SW 1271 (cell line): Measurements from ENCODE around the gene FAM20C.

Source experiments
- DNase-seq, 2 experiments: peaks; one replicate each; lab custom pipeline; 2025; lab: John Stamatoyannopoulos, UW

FAM20C gene

DNA sequence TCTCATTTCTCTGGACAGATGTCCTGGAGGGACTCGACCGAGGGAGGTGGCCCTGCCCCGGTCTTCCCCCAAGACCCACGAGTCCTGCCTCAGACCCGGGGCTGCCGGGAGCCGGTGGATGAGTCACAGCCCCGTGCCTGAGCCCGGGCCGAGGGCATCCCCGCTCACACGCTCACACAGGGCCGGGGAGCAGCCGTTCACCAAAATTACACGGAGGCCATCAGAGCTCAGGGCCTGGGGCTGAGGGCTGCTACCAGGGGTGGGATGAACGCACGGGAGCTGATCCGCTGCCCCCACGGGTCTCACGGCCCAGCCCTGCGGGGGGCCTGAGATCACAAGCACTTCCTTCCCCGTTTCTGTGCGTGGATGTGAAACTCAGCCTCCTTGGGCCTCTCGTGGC lies 17.5 kb downstream of the FAM20C start:
- no peak for DNase-seq

DNA sequence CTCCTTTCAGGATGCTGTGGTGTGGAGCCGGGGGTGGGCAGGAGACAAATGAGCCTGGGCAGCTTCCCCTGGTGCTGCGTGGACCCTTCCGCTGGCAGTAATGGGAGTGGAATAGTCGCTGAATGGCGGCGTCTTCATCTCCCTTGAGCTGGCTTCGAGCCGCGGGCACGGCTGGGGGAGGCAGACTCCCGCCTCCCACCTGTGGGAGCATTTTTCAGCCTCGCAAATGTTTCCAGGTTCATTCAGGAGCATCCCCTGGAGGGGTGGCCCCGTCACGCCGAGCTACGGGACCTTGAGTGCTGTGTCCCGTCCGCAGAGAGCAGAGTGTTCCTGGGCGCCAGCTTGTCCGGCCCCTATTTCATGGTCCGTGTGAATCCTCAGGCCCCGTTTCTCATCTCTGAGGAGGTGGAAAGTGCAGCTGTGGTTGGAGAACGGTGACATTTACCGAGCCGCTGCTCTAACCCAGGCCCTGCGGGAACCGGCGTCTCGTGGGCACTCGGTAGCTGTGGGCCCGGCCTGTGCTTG lies 18.1 kb downstream of the FAM20C start:
- DNase-seq = no peak

DNA sequence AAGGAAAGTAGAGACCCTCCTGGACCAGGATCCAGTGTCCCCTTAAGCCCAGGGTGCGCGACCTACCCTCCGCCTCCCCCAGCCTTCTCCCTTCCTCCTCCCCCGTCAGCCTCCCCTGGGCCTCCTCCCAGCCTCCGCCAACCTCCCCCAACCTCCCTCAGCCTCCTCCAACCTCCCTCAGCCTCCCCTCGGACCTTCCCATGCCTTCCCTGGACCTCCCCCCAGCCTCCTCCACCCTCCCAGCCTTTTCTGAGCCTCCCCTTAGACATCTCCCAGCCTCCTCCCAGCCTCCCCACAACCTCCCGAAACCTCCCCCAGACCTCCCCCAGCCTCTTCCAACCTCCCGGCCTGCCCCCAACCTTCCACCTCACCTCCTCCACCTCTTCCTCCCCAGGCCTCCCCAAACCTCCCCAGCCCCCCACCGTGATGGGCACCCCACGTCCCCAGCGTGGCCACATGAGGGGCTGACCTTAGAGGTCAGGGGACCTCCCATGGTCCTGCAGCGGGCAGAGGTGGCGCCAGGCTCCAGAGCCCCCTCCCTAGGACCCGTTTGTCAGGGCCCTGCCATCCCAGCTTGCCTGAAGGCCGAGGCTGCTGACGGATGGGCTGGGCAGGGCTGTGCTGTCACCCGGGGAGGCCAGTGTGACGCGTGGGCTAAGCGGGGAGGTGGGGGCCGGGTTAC lies 18.8 kb downstream of the FAM20C start:
- no peak for DNase-seq

DNA sequence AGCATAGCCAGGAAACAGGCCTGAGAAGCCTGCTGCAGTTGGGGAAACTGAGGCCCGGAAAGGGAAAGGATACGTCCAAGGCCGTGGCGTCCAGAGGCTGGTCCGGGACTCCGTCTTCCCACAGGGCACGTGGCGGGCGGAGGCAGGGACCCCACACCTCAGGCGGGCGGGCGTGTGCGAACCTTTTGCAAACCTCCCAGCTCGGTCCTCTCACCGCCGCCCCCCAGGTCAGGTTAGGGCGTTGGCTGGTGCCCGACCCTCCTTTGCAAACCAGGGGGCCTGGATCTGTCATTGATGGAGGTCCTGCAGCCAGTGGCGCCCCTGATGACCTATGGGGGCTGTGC lies 19.3 kb downstream of the FAM20C start:
- no peak for DNase-seq

DNA sequence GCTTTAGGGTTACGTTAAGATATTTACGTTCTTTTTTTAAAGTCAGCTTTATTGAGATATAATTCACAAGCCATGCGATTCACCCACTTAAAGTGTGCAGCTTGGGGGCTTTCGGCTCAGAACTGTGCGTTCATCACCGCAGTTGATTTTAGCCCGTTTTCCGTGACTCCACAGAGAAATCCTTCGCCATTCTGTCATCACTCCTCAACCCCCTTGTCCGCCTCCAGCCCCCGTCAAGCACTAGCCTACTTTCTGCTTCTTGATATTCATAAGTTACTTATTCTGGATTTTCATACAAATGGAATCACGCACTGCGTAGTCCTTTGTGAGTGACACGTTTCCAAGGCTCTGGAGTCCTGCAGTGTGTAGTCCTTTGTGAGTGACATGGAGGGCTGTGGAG lies 20.4 kb downstream of the FAM20C start:
- DNase-seq = no peak

DNA sequence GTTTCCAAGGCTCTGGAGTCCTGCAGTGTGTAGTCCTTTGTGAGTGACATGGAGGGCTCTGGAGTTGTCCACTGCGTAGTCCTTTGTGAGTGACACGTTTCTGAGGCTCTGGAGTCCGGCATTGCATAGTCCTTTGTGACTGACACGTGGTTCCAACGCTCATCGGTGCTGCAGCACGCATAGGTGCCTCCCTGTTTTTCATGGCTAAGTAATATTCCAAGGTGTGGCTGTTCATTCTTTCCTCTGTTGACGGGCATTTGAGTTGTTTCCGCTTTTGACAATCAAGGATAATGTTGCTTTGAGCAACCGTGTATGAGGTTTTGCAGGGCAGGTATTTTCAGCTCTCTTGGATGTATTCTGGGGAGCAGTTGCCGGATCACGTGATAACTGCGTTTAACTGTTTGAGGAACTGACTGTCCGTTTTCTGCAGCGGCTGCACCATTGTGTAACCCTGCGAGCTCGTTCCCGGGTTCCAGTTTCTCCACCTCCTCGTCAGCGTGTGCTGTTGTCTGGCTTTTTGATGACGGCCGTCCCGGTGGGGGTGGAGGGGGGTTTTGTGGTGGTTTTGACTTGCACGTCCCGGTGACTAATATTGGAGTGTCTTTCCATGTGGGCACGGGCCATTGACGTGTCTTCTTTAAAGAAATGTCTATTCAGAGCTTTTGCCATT lies 21.1 kb downstream of the FAM20C start:
- no peak for DNase-seq

DNA sequence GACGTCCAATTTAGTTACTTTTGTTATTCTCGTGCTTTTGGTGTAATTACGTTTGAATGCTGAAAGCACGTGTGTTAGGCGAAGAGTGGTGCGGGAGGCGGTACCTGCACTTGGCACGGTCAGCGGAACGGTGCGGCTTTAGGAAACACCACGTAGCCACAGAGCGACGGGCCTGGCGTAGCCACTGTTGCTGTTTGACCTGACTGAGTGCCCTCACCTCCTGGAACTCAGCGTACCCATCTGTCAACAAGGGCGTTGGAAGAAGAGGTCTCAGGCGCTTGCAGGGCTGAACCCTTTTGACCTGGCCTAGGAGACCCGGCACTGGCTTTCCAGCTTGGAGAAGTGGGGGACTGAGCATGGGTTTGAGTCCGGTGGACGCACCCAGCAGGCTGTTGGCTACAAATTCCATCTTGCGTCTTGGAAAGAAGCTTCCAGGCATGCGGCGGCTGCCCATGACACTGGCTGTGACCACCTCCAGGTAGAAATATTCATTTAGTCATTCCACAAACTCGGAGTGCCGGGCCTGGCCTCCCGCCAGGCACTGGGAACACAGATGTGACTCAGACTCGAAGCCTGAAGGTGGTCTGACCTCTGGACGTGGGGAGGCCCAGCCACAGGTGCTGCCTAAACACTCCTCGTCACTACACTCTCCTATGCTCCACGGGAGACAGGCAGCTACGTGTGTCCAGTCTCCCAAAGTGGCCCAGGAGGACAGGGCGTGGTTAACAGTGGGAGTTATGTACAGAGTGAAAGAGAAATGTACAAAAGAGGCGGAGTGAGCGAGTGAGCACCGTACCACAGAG lies 22.2 kb downstream of the FAM20C start:
- DNase-seq = no peak

DNA sequence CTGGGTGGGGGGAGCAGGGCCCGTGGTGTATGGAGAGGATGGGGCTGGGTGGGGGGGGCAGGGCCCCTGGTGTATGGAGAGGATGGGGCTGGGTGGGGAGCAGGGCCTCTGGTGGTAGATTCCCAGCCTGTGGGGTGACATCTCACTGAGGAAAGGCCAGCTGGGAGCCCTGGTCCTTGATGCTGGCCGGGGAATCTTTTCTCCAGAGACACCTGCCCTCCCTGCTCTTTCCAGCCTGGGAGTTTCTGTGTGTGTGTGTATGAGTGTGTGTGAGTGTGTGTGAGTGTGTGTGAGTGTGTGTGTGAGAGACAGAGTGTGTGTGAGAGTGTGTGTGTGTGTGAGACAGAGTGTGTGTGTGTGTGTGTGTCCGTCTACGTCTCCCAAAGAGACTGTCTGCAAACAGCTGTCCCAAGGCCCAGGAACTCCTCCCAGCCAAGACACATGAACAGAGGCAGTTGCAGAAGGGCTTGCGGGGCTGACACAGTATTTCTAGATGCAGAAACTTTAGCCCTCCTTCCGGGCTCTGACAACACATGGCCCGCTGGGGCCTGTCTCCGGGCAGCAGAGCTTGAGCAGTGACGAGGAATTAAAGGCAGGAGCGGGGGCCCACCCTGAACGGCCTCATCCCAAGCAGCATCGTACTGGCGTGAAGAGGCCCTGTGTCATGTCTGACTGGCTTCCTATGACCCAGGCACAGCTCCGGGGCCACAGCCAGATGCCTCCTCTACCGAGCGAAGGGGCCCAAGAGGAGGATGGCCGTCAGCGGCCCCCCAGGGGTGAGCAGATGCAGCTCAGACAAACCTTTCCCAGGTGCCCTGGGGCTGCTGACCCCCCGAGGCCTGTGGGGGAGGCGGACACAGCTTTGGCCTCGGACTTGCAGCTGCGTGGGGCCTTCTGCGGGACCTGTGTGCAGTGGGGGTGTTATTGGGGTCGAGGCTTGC lies 24.3 kb downstream of the FAM20C start:
- DNase-seq = no peak

DNA sequence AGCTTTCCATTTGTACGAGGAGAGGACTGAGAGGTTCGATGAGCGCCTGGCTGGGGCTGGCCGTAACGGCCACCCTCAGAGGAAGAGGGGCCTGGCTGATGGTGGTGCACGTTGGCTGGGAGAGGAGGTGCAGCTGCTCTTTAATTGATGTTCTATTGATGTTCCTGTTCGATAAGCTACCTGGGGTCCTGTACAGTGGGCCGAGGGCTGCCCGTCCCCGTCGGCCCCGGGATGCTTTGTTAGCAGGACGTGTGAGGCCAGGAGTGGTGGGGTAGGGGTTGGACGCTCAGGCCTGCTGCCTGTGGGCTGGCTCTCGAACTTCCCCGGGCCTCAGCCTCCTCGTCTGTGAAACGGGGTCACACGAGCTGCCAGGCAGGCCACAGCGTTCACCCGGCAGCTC lies 25.4 kb downstream of the FAM20C start:
- DNase-seq = no peak

DNA sequence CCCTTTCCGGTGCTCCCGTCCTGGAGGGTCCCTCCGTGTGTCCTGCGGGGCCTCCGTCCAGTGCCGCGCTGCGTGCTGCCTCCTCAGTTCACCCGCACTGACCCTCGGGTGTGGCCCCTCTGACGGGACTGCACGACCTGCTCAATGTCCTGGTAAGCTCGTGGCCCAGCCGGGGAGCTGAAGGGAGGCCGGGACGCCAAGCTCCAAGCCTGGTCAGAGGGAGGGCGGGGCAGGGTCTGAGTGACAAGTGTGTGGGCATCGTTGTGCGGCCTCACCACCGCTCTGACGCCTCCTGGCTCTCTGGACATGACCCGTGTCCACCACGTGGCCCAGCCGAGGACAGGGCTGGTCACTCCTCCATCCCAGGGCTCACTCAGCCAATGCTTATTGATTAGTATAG lies 25.9 kb downstream of the FAM20C start:
- no peak for DNase-seq

DNA sequence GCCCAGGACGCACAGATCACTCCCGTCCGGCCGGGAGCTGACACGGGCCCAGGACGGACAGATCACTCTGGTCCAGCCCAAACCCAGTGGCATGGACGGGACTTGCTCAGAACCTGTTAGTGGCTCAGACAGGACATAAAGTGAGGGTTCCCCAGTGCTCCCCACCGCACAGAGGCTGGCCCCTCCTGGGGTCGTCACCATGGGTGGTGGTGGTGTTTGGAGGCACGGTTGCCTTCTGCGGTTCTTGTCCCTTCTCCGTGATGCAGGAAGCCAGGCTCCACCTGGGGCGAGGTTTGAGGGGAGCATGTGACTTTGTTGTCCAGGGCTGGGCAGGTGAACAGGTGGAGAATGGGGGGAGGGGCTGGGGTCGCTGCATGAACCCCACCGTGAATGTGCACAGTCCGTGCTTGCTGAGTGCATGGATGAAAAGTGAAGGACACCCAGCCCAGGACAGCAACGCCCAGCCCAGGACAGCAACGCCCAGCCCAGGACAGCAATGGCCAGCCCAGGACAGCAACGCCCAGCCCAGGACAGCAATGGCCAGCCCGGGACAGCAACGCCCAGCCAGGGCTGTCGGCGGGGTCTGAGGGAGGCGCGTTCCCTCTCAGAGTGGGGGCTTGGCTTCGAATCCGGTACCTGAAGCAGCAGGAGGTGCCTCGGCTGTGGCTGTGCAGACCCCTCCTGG lies 26.7 kb downstream of the FAM20C start:
- DNase-seq = no peak

DNA sequence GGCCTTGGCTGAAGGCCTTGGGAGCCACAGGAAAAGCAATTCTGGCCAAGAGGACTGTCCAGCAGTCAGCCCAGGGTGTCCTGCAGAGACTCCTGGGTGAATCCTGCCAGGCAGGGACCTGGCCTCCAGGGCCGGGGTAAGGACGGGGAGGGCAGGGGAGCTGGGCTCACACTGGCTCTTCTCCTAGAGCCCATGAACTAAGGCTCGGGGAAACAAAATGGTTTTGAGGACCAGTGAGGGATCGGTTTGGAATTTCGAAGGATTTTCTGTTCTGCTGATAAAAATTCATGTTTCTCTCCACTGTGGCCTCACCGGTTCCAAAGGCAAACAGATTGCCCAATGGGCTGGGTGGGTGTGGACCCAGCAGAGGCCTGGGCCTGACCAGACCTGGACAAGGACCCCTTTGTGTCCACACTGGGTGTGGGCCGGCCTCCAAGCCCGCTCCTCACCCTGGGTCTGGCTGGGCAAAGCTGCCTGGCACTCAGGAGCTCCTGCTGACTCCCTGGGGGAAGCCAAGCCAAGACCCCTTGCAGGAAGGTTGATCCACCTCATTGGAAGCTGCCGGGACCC lies 27.3 kb downstream of the FAM20C start:
- DNase-seq = no peak

DNA sequence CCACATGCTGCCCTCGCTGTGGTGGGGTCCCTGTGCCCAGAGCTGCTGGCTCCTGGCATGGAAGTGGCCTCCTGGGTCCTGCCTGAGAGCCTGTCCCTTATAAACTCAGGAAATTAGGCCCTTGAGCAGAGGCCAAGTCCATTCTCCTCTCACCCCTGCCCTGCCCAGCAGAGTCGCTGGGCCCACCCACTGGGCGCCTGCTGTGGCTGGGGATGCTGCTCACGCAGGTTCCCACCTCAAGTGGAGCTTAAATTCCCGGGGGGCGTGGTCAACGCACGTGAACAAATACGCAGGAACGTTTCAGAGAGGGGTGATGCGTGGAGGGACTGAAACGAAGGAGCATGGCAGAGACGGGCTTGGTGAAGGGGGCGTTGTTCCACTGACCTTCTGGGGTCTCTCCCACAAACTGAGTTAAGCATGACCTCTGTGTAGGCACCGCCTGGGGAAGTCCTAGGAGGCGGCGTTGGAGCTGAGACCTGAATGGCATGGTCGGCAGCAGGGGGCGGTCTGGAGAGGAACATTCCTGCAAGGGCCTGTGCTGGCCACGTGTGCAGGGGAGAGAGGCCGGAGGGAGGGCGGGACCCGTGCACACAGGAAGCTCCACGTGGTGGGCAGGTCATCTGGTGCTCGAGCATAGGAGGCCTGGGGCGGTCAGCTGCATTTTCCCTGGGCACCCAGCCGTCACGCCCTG lies 27.9 kb downstream of the FAM20C start:
- no peak for DNase-seq

DNA sequence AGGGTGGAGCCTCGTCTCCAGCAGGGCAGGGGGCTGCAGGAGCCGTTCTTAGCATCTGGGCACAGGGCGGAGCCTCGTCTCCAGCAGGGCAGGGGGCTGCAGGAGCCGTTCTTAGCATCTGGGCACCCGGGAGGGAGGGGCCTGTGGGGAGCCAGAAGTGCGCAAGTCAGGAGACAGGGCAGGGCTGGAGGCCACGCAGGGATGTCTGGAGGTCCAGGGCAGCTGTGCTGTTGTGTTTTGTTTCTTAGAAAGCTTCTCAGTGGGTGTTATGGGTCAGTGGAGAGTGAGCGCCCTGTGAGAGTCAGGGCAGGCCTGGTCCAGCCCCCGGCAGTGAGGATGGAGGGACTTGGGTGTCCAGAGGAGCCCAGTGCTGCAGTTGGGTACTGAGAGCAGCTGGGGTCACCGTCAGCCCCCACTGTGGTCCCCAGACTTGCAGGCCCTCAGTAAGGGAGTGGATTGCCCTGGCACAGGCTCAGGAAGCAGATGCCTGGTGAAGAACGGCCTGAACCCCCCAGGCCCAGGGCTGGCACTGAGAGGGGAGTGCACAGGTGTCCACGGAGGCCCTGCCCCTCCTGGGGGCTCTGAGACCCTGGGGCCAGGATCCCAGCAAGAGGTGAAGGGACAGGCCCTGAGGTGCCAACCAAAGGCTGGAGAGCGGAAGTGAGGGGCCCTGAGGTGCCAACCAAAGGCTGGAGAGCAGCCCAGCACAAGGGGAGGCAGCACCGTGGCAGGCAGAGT lies 29.8 kb downstream of the FAM20C start:
- DNase-seq = no peak

DNA sequence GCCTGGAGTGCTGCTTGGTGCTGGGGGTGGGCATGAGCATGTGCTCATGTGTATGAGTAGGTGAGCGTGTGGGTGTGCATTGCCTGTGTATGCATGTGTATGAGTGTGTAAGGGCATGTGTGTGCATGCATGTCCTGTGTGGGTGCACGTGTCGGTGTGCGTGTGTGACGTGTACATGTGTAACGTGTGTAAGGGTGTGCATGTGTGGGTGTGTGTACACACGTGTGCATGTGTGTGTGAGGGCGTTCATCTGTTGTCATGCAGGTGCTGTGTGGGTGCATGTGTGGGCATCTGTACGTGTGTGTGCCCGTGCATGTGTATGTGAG lies 30.3 kb downstream of the FAM20C start:
- no peak for DNase-seq

DNA sequence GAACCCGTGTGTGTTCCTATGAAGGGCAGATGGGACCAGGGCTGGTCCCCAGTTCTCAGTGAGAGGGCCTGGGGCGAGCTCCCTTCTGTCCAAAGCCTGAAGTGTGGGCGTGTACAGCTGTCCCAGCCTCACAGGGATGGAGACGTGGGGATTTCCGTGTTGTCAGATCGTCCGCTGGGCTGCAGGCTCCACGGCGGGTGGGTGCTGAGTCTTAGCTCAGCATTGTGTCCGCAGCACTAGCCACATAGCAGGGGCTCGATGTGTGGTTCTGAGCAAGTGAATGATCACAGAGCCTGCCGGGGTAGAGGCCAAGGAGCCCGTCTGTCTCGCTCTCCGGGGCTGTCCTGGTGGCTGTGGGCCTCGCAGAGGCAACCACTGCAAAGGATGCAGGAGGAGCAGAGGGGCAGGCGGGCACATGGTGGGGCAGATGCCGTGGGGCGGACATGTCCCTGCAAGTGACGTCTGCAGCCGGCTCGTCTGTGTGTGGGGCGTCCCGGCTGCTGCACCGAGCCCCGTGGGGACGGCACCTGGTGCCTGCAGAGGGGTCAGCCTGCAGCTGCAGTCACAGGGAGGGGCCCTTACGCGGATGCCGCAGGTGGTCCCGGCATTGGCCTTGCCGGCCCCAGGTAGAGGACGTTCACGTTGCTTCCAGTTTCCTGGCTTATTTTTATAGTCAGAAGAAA lies 30.9 kb downstream of the FAM20C start:
- DNase-seq = no peak

DNA sequence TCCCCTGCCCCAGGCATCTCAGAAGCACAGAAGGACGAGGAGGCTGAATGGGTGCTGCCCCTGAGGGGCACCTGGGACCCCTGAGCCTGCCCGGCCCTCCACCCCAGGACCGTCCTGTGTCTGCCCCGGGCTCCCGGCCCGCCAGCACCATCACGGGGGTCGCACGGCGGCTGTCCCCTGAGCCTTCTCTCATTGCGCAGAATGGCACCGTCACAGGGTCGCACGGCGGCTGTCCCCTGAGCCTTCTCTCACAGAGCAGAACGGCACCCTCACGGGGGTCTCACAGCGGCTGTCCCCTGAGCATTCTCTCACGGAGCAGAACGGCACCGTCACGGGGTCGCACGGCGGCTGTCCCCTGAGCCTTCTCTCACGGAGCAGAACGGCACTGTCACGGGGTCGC lies 31.5 kb downstream of the FAM20C start:
- no peak for DNase-seq

DNA sequence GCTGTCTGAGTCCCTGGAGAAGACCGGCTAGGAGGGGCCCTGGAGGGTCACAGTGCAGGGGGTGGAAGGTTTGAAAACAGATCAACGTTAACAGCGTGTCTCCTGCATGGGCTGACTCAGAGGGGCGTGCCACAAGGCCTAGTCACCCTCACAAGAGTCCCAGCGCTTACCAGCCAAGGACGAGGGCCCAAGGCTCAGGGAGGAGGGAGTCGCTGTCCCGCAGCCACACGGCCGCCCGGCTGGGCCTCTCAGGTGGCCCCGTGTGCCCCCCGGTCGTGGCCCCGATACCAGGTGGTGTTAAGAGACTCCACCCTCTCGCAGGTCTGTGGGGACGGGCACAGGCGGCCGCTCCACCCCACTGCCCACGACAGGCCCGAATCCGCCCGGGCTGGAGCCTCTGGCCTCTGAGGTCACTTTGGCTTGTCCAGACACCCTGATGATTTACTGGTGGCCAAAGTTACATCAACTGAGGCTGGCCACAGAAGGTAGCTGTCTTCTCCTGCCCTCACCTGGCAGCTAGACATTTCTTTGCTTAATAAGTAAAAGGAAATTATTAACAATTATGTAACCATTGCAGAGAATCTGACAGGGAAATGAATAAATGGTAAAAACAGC lies 34.0 kb downstream of the FAM20C start:
- no peak for DNase-seq

DNA sequence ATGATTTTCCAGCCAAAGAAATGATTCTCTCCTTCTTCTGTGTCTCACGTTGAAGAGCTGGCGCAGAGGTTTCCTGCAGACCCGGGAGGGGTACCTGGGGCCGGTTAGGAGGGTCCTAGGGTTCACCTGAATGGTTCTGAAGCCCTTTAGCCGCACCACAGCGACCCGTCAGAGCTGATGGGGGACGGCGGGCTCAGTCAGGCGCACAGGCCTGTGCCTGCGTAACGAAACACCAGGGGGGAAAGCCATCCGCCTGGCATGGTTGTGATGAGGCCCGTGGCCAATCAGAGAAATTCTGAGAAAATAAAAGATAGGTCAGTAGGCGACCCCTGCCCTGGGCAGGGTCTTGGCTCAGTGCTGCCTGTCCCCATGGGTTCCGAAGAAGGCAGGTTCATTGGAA lies 35.6 kb downstream of the FAM20C start:
- no peak for DNase-seq
